Kidney (tissue), 14 donors: ENCODE measurements around the gene PEPD. TPM values are rescaled to one million over a fixed set of nuclear protein-coding genes. Genes with fewer than 3 reads are reported as not detected.
A peak's percentile ranks its signal among the peaks of the same experiment; 100 is the strongest.

Experiments used
- DNase-seq, 5 donors: peaks; one replicate each; pipeline ENCODE4 v3.0.0-alpha.2; 2013 to 2020
- FAIRE-seq: peaks from 2 replicates; lab custom pipeline; 2012; peaks lifted over from hg19 to GRCh38; lab: Jason Lieb, UNC
- H3K27ac ChIP-seq, 2 donors: one replicate each; pipeline ENCODE4 v1.7.0; 2013; ENCODE audit warnings: low read depth in 2 of 2, low read length in 2 of 2, inconsistent platforms in 1 of 2
- H3K27me3 ChIP-seq: one replicate; pipeline ENCODE4 v1.7.1; 2013; ENCODE audit warnings: low read length, inconsistent platforms; ENCODE audit not compliant: control insufficient read depth, insufficient read depth
- H3K36me3 ChIP-seq, 3 donors: one replicate each; pipeline versions ENCODE4 v1.7.0 to v1.7.1; 2013; ENCODE audit warnings: low read length in 3 of 3, control low read depth in 1 of 3, inconsistent platforms in 1 of 3; ENCODE audit not compliant: insufficient read depth in 3 of 3, control insufficient read depth in 2 of 3
- H3K4me1 ChIP-seq, 3 donors: one replicate each; pipeline versions ENCODE4 v1.7.0 to v1.7.1; 2013; ENCODE audit warnings: low read length in 3 of 3, inconsistent platforms in 1 of 3, low read depth in 1 of 3; ENCODE audit not compliant: control insufficient read depth in 2 of 3, insufficient read depth in 2 of 3
- H3K4me3 ChIP-seq, 3 donors: one replicate each; pipeline versions ENCODE4 v1.7.0 to v1.8.1; 2013; ENCODE audit warnings: low read length in 3 of 3, control low read depth in 1 of 3, inconsistent platforms in 1 of 3
- H3K9ac ChIP-seq, 3 donors: one replicate each; pipeline versions ENCODE4 v1.7.0 to v1.7.1; 2013; ENCODE audit warnings: low read length in 3 of 3, control low read depth in 1 of 3, inconsistent platforms in 1 of 3
- H3K9me3 ChIP-seq, 3 donors: one replicate each; pipeline versions ENCODE4 v1.7.0 to v1.7.1; 2013; ENCODE audit warnings: low read length in 3 of 3, control low read depth in 1 of 3, inconsistent platforms in 1 of 3; ENCODE audit not compliant: control insufficient read depth in 2 of 3, insufficient read depth in 1 of 3
- CTCF ChIP-seq: IDR thresholded peaks from 3 replicates; pipeline ENCODE4 v1.5.1; 2012; ENCODE audit warnings: mild to moderate bottlenecking, moderate library complexity, borderline replicate concordance; ENCODE audit not compliant: insufficient read depth; ENCODE audit errors: extremely low read depth
- intact Hi-C: fragments of 100-400 bp; cut with DNase I; formaldehyde crosslinking; loops from one replicate; pipeline ENCODE4 v1.11.1; 2022
- polyA plus RNA-seq: library from polyadenylated mRNA; stranded (reverse); fragments of 350-450 nt; fragmentation: Illumina TruSeq; extraction: RNeasy Lipid Tissue Mini Kit (QIAGEN cat#74804); gene quantifications from one replicate; pipeline ENCODE4 v1.2.3, GENCODE V29; 2014; ENCODE audit warnings: low read depth, low replicate concordance; ENCODE audit not compliant: insufficient read depth
- total RNA-seq: library from RNA; stranded (reverse); fragmentation: NEBNext Ultra II Directional; extraction: Animal tissue kit (Norgen Biotek cat#: 25700); gene quantifications from one replicate; pipeline ENCODE4 v1.2.1, GENCODE V29; 2021
- donor health status: control.
- donor health status: control.
- donor health status: control.
- donor health status: control.
- donor health status: control.
- donor health status: DM: yes; HTN: yes; CAD: no.
- donor health status: Normal renal cell carcinoma (clear cell type).

PEPD gene
- total and polyA plus RNA-seq, 2 donors from 2014 or later, result 71.4 to 402 TPM

GRCh38 chr19:33499248-33499647 lies 22.3 kb downstream of the PEPD start:
- Histone ChIP-seq H3K36me3 (peaks cover 0 to 19% (median 13%) of the 10 kb centered on the region in 3 donors), H3K4me3 (no peak overlapping the region), H3K9ac (no peak overlapping the region), H3K27ac (no peak overlapping the region), H3K27me3 (no peaks in the 10 kb centered on the region), H3K4me1 (peaks cover 0 to 2% (median 0%) of the 10 kb centered on the region in 3 donors), H3K9me3 (no peaks in the 10 kb centered on the region)
- intact Hi-C loops, result no loop called here
- TF ChIP-seq CTCF, result no peak
- FAIRE-seq (no peak), DNase-seq (peak in 2 of 5 donors; percentile 8 to 32)

GRCh38 chr19:33498391-33499000 lies 23.1 kb downstream of the PEPD start:
- Histone ChIP-seq H3K27ac (no peak overlapping the region), H3K27me3 (no peaks in the 10 kb centered on the region), H3K9me3 (no peaks in the 10 kb centered on the region), H3K4me3 (no peak overlapping the region), H3K4me1 (peaks cover 0 to 2% (median 0%) of the 10 kb centered on the region in 3 donors), H3K36me3 (peaks cover 0 to 19% (median 13%) of the 10 kb centered on the region in 3 donors), H3K9ac (no peak overlapping the region)
- DNase-seq (peak in 2 of 5 donors; percentile 18 to 30), FAIRE-seq (no peak)
- no peak for TF ChIP-seq CTCF
- intact Hi-C loops, result no loop called here

GRCh38 chr19:33497778-33498175 lies 23.8 kb downstream of the PEPD start:
- peak in 2 of 5 donors; percentile 21 to 38 for DNase-seq
- TF ChIP-seq CTCF, result no peak
- H3K27ac ChIP-seq, result no peak overlapping the region
- no peak overlapping the region for H3K4me3 ChIP-seq
- H3K9me3 ChIP-seq, result no peaks in the 10 kb centered on the region
- peaks cover 0 to 2% (median 0%) of the 10 kb centered on the region in 3 donors for H3K4me1 ChIP-seq
- no peak overlapping the region for H3K9ac ChIP-seq
- H3K27me3 ChIP-seq, result no peaks in the 10 kb centered on the region
- FAIRE-seq, result no peak
- peaks cover 0 to 22% (median 13%) of the 10 kb centered on the region in 3 donors for H3K36me3 ChIP-seq
- intact Hi-C loops, result no loop called here
